AG09319 (cell line): ENCODE measurements around the gene NAA10.
A peak's percentile ranks its signal among the peaks of the same experiment; 100 is the strongest.

Experiments
- DNase-seq: peaks from one replicate; pipeline ENCODE4 v3.0.0-alpha.2; 2010; ENCODE audit warnings: low read depth; ENCODE audit errors: extremely low read depth
- CTCF ChIP-seq: IDR thresholded peaks from 2 replicates; pipeline ENCODE4 v1.5.1; 2011; ENCODE audit warnings: low read depth, mild to moderate bottlenecking, inconsistent platforms, low read length, moderate library complexity

NAA10 gene

GRCh38 chrX:153905481-153906095 is 29.2 kb downstream of the NAA10 start:
- no peak for TF ChIP-seq CTCF
- no peak for DNase-seq

DNA sequence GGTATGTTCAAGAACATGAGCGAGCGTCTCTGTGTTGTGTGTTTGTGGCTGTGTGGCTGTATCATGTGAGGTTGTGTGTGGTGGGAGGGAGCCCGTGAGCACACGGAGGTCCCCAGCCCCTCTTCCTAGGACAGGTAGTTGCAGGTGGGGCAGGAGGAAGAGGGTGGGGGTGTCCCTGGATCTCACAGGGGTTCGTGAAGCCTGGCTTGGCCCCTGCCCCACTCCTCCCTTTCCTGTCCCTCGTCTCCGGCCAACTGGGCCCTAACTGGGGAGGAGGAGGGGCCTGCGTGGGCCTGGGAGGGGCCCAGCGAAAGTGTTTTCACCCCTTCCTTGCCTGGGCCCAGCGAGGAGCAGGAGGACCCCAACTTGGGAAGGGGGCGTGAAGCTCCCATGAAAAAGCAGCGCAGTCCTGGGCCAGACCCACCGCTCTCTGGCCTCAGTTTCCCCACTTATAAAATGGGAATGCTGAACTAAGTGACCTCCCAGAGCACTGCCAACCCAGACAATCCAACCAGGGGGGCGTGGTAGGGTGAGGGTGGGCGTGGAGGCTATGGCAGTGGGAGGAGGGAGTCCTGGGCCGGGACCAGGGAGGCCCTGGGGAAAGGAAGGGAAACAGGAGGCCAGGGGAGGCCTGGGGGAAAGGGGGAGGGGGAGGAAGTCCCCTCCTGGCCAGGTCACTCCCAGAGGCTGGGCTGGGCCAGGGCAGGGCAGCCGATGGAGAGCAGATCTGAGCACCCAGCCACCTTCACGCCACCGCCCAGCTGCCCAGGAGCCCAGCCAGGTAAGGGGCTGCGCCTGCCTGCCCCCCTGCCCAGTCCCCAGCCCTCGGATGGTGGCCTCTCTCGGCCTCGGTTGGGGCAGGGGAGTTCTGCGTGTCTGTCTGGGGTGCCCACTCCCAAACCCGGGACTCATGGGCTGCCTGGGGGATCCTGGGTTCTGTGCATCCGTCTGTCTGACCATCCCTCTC is 30.6 kb downstream of the NAA10 start, which contains the start of gene AVPR2:
Gene AVPR2, plus strand, starts transcription at position 683 of the 967 bp plus-strand sequence. CDS start 473 bp downstream, outside the sequence.
- no peak for TF ChIP-seq CTCF
- no peak for DNase-seq

GRCh38 chrX:153903238-153903980 is 31.4 kb downstream of the NAA10 start:
- no peak for DNase-seq
- TF ChIP-seq CTCF: no peak

- TF ChIP-seq CTCF: no peak
- no peak for DNase-seq
These were observed 32.5 kb downstream of the NAA10 start for GRCh38 chrX:153902385-153902784.

- DNase-seq: no peak
- no peak for TF ChIP-seq CTCF
These were observed 33.1 kb downstream of the NAA10 start for GRCh38 chrX:153901753-153902140.

DNA sequence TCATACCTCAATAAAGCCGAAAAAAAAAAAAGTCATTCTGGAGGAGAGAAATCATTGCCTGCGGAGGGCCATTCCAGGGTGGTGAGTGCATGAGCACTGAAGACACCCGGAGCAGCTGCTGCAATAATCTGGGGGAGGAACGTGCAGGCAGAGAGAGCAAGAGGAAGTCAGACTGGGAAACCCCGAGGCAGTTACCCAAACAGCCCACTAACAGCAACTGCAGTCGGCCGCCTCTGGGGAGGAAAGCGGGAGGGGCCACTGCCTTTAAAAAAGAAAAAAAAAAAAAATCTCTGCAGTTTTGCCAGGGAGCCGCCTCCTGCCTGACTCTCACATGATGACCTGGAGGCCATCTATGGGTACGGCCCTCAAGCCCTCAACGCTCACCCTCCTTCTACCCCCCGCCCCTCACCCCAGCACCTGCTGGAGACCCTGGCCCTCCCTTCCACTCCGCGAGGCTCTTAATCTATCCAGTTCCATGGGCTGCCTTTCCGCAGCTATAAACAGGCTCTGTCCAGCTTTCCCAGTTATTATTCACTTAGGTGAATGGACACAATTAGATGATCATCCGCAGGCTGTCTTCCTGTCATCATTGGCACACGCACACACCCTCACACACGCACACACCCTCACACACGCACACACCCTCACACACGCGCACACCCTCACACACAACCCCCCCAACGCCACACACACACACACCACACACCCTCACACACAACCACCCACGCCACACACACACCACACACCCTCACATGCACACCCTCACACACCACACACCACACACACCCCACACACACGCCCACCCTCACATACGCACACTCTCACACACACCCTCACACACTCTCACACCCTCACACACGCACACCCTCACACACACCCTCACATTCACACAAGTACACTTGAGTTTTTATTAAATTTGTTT is 33.7 kb downstream of the NAA10 start:
- peak; percentile 52 for DNase-seq
- no peak for TF ChIP-seq CTCF
